HCT116 (cell line): ENCODE results near the gene WDFY2.

Experiments
- EZH2 ChIP-seq: fragments of 200-600 bp; sonication (generic); IDR thresholded peaks from 2 replicates; pipeline ENCODE4 v1.6.1; 2017; ENCODE audit warnings: antibody characterized with exemption, mixed run types
- EZH2phosphoT487 ChIP-seq: fragments of 200-600 bp; IDR thresholded peaks from 2 replicates; pipeline ENCODE4 v1.6.1; 2018; ENCODE audit warnings: antibody characterized with exemption, borderline replicate concordance
- JUND ChIP-seq: IDR thresholded peaks from 2 replicates; pipeline ENCODE4 v1.6.1; 2012
- POLR2A ChIP-seq: IDR thresholded peaks from 2 replicates; pipeline ENCODE4 v1.7.0; 2011; ENCODE audit warnings: borderline replicate concordance; ENCODE audit not compliant: insufficient read depth, insufficient read length; ENCODE audit errors: extremely low read depth
- POLR2AphosphoS5 ChIP-seq: IDR thresholded peaks from 2 replicates; pipeline ENCODE4 v1.6.1; 2011; ENCODE audit warnings: mild to moderate bottlenecking, low read depth, low read length, moderate library complexity
- RAD21 ChIP-seq: IDR thresholded peaks from 2 replicates; pipeline ENCODE4 v1.6.1; 2012; ENCODE audit warnings: low read depth, mild to moderate bottlenecking
- SP1 ChIP-seq: IDR thresholded peaks from 2 replicates; pipeline ENCODE4 v1.6.1; 2012; ENCODE audit warnings: low read depth
- YY1 ChIP-seq: IDR thresholded peaks from 2 replicates; pipeline ENCODE4 v1.6.1; 2011; ENCODE audit warnings: low read length, low read depth, moderate library complexity, mild to moderate bottlenecking; ENCODE audit not compliant: insufficient replicate concordance; ENCODE audit errors: extremely low read depth
- TF ChIP-seq, protein P1 (sequence below), 3 experiments: fragments of 200-600 bp in 1 of 3; sonication (generic) in 1 of 3; IDR thresholded peaks in 2 of 3; conservative IDR thresholded peaks in 1 of 3; 2 replicates each; pipeline ENCODE4 v1.5.1; 2012 to 2017; ENCODE audit warnings: low read depth in 2 of 3, low read length in 2 of 3, antibody characterized with exemption in 1 of 3, borderline replicate concordance in 1 of 3, control low read depth in 1 of 3, mild to moderate bottlenecking in 1 of 3, mixed read lengths in 1 of 3, mixed run types in 1 of 3, moderate library complexity in 1 of 3; ENCODE audit not compliant: insufficient read depth in 1 of 3
- TF ChIP-seq, protein P2 (sequence below): IDR thresholded peaks from 2 replicates; pipeline ENCODE4 v1.6.1; 2012
- TF ChIP-seq, protein P3 (sequence below): IDR thresholded peaks from 2 replicates; pipeline ENCODE4 v1.6.1; 2012
- TF ChIP-seq, protein P4 (sequence below): IDR thresholded peaks from 2 replicates; pipeline ENCODE4 v1.6.1; 2011; ENCODE audit warnings: mild to moderate bottlenecking, low read length, moderate library complexity; ENCODE audit not compliant: insufficient replicate concordance; ENCODE audit errors: extremely low read depth

DNA sequence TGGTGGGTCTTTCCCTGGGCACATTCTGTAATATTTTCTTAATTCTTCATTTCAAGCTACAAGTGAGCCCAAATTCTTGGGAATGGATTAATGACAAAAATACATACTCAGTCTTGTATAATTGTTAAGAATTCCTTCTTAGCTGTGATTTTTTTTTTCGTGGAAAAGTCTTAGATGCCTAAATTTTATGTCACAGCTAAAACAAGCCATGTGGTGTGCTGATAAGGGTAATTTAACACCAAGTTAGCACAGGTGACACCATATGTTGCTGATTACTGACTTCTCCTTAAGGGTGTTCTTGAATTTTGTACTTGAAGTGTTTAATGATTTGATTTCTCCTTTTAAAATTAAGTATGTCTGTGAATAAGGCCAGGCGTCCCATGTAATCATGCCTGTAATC, 29.3 kb downstream of the WDFY2 start:
- TF ChIP-seq, protein P1, sequence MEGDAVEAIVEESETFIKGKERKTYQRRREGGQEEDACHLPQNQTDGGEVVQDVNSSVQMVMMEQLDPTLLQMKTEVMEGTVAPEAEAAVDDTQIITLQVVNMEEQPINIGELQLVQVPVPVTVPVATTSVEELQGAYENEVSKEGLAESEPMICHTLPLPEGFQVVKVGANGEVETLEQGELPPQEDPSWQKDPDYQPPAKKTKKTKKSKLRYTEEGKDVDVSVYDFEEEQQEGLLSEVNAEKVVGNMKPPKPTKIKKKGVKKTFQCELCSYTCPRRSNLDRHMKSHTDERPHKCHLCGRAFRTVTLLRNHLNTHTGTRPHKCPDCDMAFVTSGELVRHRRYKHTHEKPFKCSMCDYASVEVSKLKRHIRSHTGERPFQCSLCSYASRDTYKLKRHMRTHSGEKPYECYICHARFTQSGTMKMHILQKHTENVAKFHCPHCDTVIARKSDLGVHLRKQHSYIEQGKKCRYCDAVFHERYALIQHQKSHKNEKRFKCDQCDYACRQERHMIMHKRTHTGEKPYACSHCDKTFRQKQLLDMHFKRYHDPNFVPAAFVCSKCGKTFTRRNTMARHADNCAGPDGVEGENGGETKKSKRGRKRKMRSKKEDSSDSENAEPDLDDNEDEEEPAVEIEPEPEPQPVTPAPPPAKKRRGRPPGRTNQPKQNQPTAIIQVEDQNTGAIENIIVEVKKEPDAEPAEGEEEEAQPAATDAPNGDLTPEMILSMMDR (IDR thresholded peaks at IDR 0.05 in 2 of 3, conservative IDR thresholded peaks at IDR 0.05 in 1 of 3; ENCODE audit: borderline replicate concordance in 1 of 3, insufficient read depth in 1 of 3, low read depth in 2 of 3, low read length in 2 of 3): no peak
- TF ChIP-seq YY1: no peak
- TF ChIP-seq JUND: no peak
- TF ChIP-seq EZH2: no peak
- no peak for TF ChIP-seq RAD21
- no peak for TF ChIP-seq POLR2A
- no peak for TF ChIP-seq POLR2AphosphoS5
- TF ChIP-seq, protein P2, sequence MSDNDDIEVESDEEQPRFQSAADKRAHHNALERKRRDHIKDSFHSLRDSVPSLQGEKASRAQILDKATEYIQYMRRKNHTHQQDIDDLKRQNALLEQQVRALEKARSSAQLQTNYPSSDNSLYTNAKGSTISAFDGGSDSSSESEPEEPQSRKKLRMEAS: no peak
- TF ChIP-seq, protein P3, sequence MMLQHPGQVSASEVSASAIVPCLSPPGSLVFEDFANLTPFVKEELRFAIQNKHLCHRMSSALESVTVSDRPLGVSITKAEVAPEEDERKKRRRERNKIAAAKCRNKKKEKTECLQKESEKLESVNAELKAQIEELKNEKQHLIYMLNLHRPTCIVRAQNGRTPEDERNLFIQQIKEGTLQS: no peak
- no peak for TF ChIP-seq SP1
- TF ChIP-seq, protein P4, sequence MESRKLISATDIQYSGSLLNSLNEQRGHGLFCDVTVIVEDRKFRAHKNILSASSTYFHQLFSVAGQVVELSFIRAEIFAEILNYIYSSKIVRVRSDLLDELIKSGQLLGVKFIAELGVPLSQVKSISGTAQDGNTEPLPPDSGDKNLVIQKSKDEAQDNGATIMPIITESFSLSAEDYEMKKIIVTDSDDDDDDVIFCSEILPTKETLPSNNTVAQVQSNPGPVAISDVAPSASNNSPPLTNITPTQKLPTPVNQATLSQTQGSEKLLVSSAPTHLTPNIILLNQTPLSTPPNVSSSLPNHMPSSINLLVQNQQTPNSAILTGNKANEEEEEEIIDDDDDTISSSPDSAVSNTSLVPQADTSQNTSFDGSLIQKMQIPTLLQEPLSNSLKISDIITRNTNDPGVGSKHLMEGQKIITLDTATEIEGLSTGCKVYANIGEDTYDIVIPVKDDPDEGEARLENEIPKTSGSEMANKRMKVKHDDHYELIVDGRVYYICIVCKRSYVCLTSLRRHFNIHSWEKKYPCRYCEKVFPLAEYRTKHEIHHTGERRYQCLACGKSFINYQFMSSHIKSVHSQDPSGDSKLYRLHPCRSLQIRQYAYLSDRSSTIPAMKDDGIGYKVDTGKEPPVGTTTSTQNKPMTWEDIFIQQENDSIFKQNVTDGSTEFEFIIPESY: no peak
- no peak for TF ChIP-seq EZH2phosphoT487
